GM06990 (cell line): ENCODE measurements around the gene TMEM94.
"Not testable (repeated sequence)": the region's sequence is repeated elsewhere in the genome, so short reads cannot be mapped to it uniquely, and the experiment has no call there.

ENCODE experiments used
- DNase-seq: peaks from one replicate; pipeline ENCODE4 v3.0.0-alpha.2; 2011; ENCODE audit not compliant: insufficient read length; ENCODE audit errors: extremely low read depth
- H3K27me3 ChIP-seq: replicated peaks from 2 replicates; pipeline ENCODE4 v1.6.0; 2011; ENCODE audit warnings: low read length; ENCODE audit not compliant: control insufficient read depth, insufficient read depth
- H3K36me3 ChIP-seq: 2 replicates; pipeline ENCODE4 v1.5.1; 2011; ENCODE audit warnings: low read length; ENCODE audit not compliant: control insufficient read depth, insufficient read depth
- H3K4me3 ChIP-seq: replicated peaks from 2 replicates; pipeline ENCODE4 v1.5.1; 2011; ENCODE audit warnings: low read depth, mild to moderate bottlenecking, control low read depth, low read length
- CTCF ChIP-seq: IDR thresholded peaks from 2 replicates; pipeline ENCODE4 v1.5.1; 2011; ENCODE audit warnings: low read length, control low read depth, mild to moderate bottlenecking, inconsistent platforms; ENCODE audit not compliant: insufficient read depth, poor library complexity, severe bottlenecking

Gene TMEM94

GRCh38 chr17:75430159-75430974 lies 26.1 kb upstream of the TMEM94 start:
- Histone ChIP-seq H3K27me3 (no peaks in the 10 kb centered on the region), H3K36me3 (no peaks in the 10 kb centered on the region), H3K4me3 (no peak overlapping the region)
- no peak for TF ChIP-seq CTCF
- no peak for DNase-seq

GRCh38 chr17:75433218-75433783 lies 23.1 kb upstream of the TMEM94 start:
- DNase-seq = no peak
- Histone ChIP-seq H3K4me3 (no peak overlapping the region), H3K27me3 (no peaks in the 10 kb centered on the region), H3K36me3 (no peaks in the 10 kb centered on the region)
- TF ChIP-seq CTCF = no peak

GRCh38 chr17:75434433-75434832 lies 22.0 kb upstream of the TMEM94 start:
- H3K4me3 ChIP-seq, H3K36me3 ChIP-seq, DNase-seq, H3K27me3 ChIP-seq: not testable (repeated sequence)

- not testable (repeated sequence) for DNase-seq, H3K27me3 ChIP-seq, H3K36me3 ChIP-seq, H3K4me3 ChIP-seq
These were observed 19.0 kb upstream of the TMEM94 start for GRCh38 chr17:75437404-75437803.

- Histone ChIP-seq H3K36me3 (no peaks in the 10 kb centered on the region), H3K27me3 (no peaks in the 10 kb centered on the region), H3K4me3 (no peak overlapping the region)
- DNase-seq = no peak
- no peak for TF ChIP-seq CTCF
These were observed 17.1 kb upstream of the TMEM94 start for GRCh38 chr17:75439287-75439686.

- no peaks in the 10 kb centered on the region for H3K36me3 ChIP-seq
- H3K27me3 ChIP-seq = no peaks in the 10 kb centered on the region
- TF ChIP-seq CTCF = no peak
- H3K4me3 ChIP-seq = no peak overlapping the region
- no peak for DNase-seq
These were observed 15.5 kb upstream of the TMEM94 start for GRCh38 chr17:75440738-75441448.
